Measurements from ENCODE around the gene GJC1. TPM values are rescaled to one million over a fixed set of nuclear protein-coding genes. Genes with fewer than 3 reads are reported as not detected.

Gene GJC1
- total RNA-seq, 1 donor from 2014 or later: 7.5 TPM

DNA sequence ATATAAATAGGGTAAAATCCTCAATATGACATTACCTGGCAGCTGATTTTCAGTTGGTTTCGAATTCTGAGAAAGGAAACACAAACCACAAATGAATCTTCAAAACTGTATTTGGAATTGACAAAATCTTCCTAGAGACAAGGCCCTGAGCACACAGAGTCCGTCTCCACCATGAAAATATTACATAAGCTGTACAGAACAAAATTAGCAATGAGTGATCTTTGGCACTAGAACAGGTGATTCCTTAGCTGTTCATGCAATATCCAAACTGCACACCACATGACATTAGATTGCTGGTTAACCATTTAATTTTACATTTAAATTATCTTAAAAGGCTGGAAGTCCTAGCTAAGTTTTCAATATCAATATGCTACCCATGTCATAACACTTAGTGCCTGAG lies 31.7 kb downstream of the GJC1 start:
- no peak for DNase-seq

- no peak for DNase-seq
Measured at GRCh38 chr17:44797802-44798201, 32.3 kb downstream of the GJC1 start.

DNA sequence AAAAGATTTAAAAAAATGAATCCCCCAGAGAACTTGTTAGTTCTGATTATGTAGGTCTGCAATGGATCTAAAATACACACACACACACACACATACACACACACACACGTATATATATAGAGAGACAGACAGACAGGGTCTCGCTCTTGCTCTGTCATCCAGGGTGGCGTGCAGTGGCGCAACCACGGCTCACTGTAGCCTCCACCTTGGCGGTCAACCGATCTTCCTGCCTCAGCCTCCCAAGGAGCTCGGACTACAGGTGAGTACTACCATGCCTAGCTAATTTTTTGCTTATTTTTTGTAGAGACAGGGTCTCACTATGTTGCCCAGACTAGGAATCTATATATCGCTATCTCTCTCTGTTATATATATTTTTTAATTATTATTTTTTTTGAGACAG lies 33.4 kb downstream of the GJC1 start:
- no peak for DNase-seq

- DNase-seq: no peak
Measured at GRCh38 chr17:44795928-44796327, 34.2 kb downstream of the GJC1 start.

DNA sequence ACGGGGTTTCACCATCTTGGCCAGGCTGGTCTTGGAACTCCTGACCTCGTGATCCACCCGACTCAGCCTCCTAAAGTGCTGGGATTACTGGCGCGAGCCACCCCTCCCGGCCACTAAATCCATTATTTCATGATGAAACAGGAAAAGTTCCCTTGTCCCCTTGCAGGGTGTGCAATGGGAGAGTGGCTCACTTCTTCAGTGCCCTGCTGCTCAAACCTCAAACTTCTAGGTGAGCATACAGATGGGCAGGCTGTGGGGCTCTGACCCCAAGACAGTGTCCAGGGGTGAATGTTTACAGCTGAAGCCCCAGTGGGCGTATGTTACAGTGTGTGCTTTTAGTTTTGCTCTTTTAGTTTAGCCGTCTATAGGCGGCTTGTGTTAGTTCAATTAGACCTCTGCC lies 34.7 kb downstream of the GJC1 start:
- DNase-seq: no peak

GRCh38 chr17:44794851-44795413 lies 35.2 kb downstream of the GJC1 start:
- DNase-seq: peak; percentile 92

DNA sequence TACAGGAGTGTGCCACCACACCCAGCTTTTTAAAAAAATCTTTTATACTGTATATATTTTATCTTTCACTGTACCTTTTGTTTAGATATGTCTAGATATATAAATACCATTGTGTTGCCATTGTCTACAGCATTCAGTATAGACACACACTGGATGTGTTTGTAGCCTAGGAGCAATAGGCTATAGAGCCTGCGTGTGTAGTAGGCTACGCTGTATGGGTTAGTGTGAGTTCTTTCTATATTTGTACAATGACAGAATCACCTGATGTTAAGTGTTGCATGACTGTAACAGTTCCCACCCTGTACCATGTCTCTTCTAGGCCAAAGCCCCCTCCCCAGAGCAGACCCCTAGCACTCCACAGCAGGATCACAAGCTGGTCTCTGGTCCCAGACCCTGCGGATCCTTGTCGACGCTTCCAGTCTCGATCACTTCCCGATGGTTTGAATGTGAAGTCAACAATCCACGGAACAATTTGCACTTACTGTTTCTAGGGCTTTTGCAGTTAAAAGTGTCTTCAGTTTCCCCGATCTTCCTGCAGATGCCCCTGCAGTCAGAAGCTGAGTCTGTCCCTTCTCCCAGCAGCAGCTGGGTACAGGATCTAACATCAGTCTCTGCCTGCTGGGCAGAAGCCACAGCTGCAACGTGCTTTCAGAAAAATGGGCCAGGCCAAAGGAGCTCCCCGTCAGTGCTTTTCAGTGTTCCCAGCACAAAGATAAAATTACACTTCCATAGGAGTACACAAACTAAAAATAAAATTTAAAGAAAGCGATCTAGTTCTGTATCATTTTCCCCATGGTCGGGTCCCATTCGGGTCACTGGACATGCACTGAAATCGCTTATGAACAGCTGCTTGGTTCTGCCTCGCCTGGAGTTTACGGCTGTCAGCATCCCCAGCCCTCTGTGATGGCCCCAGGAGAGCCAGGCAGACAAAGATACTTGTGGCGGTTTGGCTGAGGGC lies 35.9 kb downstream of the GJC1 start:
- no peak for DNase-seq

DNA sequence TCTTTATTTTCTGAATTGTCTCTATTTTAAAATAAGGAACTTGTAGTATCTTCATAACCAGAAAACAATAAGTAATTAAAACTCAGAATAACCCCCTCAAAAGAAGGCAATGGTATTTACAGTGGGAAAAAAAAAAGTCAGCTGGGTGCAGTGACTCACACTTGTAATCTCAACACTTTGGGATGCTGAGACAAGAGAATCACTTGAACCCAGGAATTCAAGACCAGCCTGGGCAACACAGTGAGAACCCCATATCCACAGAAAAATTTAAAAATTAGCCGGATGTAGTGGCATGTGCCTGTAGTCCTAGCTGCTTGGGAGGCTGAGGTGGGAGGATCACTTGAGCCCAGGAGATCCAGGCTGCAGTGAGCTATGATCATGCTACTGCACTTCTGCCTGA lies 37.8 kb downstream of the GJC1 start:
- no peak for DNase-seq

- DNase-seq: no peak
Measured at GRCh38 chr17:44788139-44788538, 41.9 kb downstream of the GJC1 start.

GRCh38 chr17:44787271-44787940 lies 42.7 kb downstream of the GJC1 start:
- no peak for DNase-seq

- no peak for DNase-seq
Measured at GRCh38 chr17:44786551-44787081, 43.5 kb downstream of the GJC1 start.

DNA sequence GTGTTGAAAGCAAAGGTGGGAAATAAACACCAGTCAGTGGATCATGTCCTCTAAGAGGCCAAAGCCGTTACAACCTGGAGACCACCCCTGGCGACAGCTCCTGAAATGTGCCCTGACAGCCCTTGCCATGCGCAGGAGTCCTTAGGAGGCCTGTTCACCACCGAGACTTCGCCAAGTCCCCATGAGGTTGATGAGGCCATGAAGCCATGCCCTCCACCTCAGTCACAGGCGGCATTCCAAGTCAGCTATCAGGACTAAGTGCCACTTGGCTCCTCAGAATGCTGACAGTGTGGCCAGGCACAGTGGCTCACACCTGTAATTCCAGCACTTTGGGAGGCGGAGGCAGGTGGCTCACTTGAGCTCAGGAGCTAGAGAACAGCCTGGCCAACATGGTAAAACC lies 44.2 kb downstream of the GJC1 start:
- DNase-seq: no peak

- no peak for DNase-seq
Measured at GRCh38 chr17:44782326-44782850, 47.7 kb downstream of the GJC1 start.

DNA sequence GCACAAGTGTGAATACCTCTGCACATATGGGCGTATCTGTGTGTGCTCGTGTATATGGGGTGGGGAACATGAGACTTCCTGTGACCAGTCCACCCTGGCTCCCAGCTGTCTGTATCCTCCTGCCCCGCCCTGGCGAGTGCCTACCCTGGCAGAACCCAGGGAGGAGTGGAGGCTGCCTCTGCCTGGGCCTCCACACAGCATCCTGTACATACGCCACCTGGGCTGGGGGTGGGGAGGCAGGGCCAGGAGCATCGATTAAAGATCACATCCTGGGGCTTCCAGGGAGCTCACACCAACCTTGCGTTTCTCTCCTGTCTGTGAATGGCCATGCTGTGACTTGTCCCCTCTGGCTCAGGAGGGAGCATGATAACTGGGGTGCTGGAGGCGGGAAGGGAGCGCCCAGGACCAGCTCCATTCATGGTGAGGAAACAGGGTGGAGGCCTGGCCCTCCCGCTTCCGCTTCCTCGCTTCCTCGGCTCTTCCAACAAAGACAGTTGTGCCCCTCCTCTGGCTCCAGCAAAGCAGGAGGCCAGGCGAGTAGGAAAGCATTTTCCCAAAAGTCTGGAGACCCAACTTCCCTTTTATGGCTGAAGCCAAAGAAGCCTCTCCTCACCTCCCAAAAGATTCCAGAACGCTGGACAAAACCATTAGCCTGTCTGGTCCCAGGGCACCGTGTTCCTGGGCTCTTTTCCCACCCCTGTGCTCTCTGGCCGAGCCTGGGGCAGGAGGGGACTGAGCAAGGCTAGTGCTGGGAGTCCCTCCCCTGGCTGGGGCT lies 48.3 kb downstream of the GJC1 start:
- no peak for DNase-seq

DNA sequence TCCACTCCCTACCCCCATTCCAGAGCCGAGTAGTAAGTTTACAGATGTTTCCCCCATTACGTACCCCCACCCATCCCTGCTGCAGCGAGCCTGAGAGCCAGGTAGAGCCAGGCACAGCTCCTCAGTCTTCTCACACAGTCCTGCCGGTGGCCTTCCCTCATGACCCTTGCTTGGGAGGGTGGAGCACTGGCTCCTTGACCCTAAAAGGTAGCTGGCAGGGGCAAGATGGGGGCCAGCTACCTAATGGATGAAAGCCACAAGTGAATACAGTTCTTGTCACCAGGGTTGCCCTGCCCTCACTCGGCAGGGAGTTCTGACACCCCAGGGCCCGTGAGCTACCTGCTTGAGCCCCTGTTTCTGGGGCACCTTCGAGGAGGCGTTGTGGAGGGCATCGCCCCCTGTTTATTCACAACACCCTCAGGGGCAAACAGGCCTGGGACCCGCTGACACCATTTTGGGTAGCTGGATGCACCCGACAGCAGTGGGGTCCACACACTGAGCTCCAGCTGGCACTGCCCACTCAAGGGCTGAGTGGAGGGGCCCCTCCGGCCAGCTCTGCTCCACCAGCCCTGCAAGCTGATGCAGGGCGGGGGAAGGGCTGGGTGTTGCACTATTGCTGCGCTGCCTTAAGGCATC lies 49.1 kb downstream of the GJC1 start:
- DNase-seq: no peak

GRCh38 chr17:44780161-44780560 lies 49.9 kb downstream of the GJC1 start:
- DNase-seq: no peak

DNA sequence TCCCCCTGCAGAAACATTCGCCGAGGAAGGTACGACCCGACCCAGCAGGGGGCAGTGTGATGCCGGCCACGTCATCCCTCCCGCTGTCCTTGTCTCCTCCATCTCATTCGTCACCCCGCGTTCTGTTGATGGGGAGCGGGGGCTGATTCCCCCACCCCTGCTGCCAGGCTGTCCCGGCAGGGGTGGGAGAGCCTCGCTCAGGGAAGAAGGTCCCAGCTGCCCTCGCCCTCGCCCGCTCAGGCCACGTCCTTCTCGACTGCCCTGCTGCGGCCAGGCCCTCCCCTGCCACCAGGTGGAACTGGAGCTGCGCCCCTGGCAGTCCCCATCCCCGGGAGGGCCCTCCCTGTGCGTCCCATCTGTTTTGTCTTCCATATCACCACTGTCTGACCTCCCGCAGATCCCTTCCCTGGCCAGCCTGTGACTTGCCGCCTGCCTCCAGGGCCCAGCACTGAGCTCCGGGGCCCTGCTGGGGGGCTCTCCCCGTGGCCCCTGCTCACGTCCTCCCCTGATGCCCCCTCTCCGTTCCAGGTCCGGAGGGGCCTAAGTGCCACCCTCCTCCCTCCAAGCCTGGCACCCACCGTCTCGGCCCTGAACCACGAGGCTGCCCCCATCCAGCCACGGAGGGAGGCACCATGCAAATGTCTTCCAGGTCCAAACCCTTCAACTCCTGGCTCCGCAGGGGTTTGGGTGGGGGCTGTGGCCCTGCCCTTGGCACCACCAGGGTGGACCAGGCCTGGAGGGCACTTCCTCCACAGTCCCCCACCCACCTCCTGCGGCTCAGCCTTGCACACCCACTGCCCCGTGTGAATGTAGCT lies 50.7 kb downstream of the GJC1 start:
- DNase-seq: peak; percentile 82

DNA sequence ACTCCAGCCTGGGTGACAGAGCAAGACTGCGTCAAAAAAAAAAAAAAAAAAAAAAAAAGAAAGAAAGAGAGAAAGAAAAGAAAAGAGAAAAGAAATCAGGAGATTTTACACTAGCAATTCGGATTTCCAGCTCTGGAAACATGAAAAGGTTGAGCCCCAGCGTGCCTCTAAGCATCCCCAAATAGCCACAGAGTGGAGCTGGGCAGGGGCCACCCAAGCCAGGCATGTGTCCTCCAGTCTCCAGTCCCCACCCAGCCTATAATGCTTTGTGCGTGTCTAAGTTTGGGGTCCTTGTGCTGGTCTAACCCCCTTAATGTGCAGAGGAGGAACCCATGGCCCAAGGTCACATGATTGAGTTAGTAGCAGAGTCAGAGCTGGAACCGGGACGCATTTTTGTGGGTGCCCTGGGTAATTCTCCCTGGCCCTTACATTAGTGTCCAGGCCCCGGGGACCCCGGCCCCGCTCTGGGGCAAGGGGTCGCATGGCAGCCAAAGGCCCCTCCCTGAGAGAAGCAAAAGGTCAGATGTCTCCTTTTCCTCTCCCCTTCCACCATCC lies 51.4 kb downstream of the GJC1 start:
- no peak for DNase-seq

GRCh38 chr17:44777394-44778348 lies 52.4 kb downstream of the GJC1 start:
- DNase-seq: no peak
